ENCODE data around the gene KARS1.

KARS1 gene

DNA sequence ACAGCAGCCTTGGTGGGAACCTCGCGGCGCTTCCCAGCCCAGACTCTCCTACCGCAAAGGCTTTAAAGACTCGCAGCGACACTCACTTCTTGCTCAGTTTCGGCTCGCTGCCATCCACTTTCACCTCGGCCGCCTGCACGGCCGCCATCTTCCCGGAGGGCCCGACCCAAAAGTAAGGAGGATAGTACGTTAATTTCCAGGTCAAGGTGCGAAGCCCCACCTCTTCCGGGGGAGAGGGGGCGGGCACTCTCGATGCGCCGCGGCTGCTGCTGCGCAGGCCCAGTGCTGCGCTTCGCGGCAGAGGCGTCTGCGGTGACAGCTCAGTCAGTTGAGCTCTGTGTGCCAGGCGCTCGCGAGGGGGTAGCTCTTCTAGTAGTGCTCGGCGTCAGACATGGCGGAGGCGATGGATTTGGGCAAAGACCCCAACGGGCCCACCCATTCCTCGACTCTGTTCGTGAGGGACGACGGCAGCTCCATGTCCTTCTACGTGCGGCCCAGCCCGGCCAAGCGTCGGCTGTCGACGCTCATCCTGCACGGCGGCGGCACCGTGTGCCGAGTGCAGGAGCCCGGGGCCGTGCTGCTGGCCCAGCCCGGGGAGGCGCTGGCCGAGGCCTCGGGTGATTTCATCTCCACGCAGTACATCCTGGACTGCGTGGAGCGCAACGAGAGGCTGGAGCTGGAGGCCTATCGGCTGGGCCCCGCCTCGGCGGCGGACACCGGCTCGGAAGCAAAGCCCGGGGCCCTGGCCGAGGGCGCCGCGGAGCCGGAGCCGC is at the start of gene KARS1, which contains the start of gene TERF2IP:
Gene KARS1 (minus strand): TSS at position 174 of the 773 bp plus-strand sequence. CDS start 26 bp downstream, at position 148.
Gene TERF2IP (plus strand): TSS at position 282 of the 773 bp plus-strand sequence. CDS start 110 bp downstream, at position 392.
- DNase-seq: peak; percentile 89

DNA sequence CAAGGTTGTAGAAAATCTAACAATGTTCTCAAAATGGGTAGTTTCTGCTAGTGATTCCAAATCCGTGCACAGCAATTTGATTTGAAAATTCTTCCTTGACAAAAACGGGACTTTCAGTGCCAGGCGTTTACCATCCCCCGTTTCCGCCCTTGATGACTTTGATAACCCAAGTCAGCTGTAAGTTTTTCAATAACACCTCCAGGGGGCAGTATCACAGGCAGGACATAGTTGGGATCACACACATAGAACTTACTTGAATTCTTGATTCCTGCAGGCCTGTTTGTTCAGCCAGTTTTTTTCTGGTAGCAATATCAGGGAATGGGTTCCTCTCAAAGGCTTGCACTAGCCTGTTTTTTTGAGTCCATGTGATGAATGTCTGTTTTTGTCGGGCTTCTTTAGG is 48.2 kb upstream of the KARS1 start:
- no peak for DNase-seq

DNA sequence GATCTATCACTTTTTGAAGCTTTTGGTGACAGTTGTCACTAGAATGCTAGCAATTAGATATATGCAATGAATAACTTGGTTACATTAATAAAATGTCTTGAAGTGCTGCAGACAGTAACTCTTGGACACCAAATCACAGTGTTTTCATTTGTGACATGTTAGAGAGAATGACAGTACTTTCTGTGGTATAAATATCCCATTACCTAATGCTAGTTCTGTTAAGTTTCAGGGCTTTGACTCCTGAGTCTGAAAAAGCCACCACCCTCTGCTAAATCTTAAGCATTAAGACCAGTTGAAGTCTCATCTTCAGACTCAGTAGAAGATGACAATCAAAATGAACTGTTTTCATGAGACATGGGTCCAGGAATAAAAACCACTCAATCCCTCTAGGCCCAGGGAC is 39.9 kb upstream of the KARS1 start:
- no peak for DNase-seq

DNA sequence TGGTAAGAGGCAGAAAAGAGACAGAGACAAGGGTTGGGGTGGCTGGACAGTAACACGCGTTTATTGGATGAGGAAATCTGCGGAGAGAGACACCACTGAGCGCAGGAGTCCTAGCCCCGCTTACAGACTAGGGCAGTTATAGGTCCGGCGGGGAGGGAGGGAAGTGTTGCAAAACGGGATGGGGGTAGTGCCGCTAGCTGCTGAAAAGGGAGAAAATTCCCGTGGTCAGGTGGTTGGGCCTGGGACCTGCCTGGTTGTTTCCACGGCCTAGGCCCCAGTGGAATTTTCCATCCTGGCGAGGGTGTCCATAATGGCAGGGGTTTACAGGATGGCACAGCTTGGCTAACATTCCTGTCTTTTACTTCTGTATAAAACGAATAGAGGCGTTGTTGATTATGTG is 34.8 kb upstream of the KARS1 start:
- no peak for DNase-seq

DNA sequence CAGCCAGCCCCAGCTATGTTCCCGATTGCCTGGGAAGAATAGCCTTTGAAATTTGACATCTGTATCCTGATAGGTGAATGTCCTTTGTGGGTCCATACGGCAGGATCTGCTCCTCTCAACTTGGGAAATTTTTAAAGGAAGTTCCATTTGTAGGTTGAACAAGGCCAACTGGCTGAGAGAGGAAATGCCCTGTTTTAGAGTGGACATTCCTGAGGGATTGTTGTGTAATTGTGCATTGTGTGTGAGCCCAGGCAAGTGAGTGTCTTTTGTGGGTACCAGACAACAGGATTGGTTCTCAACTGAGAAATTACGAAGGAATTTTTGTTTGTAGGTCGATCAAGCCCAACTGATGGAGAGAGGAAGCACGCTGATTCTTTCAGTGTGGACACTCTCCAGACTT is 31.9 kb upstream of the KARS1 start:
- DNase-seq: no peak

DNA sequence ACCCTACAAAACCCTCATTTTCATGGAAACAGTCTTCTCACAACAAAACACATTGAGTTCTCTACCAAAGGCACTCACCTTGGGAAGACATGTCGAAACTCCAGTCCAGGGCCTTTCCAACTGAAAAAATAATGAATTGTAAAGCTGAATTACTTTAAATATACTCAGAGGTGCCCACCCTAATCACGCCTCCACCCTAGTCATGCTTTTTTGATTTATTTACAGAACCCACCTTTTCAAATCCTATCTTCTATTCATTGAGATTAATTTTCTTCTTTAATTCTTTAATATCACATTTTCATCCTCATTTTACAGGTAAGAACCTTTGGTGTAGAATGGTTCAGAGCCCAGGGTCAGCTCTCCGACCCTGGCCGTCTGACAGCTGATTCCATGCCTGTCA is 29.4 kb upstream of the KARS1 start, which contains the start of gene CPHXL2:
Gene CPHXL2 (minus strand): TSS at position 101 of the 400 bp plus-strand sequence. CDS start 10 bp downstream, at position 91.
- no peak for DNase-seq

DNA sequence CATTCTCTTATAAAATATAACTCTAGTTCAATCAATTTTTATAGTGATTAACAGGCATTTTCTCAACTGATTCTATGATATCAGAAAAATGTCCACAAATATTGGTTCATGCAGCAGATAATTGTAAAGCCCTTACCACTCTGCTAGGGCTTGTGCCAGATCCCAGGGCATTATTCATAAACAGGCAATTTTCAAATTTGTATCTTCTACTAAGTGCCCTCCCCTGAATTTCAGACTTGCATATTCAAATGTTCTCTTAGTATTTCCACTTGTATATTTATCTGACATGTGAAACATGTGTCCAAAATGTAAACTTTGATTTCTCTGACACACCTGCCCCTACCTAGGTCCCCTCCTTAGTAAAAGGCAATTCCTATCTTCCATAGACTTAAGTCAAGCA is 20.0 kb upstream of the KARS1 start:
- DNase-seq: no peak

DNA sequence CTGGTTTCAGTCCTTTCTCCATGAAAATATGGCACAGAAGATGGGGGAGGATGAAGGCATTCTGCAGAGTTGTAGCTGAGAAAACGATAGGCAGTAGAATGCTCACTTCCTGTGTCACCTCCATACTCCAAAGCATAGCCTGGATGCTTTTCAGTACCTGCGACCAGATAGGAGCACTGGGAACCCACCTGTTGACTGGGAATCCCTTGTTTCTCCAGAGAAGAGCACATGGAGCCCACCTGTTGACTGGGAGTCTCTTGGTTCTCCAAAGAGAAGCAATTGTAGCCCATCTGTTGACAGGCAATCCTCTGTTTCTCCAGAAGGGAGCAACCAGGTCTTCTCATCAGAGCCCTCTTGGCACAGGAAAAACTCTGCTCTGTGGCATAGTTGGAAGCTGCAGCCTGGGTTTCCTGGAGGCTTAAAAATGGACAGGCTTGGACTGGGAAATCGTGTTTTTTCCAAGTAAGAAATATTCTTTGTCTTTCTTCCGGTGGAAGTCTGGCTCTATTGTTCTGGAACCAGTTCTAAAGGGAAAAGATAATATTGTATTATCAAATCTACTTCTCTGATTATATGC is 13.3 kb upstream of the KARS1 start:
- DNase-seq: no peak

DNA sequence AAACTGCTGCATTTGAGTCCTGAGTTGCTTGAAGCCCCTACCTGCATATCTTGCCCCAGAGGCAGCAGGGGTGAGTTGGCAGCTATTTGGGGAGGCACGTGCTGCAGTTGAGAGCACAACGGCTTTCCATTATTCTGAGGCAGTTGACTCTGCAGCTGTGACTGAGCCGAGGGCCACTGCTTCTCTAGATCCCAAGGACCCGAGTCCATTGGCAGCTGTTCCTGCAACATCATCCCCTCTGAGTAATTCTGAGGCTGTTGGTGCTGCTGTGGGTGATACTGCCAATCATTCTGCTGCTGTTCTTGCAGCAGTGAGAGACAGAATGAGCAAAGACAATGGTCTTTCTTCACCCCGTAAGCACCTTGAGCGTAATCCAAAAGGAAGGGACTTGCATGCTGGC is 12.9 kb upstream of the KARS1 start:
- no peak for DNase-seq

DNA sequence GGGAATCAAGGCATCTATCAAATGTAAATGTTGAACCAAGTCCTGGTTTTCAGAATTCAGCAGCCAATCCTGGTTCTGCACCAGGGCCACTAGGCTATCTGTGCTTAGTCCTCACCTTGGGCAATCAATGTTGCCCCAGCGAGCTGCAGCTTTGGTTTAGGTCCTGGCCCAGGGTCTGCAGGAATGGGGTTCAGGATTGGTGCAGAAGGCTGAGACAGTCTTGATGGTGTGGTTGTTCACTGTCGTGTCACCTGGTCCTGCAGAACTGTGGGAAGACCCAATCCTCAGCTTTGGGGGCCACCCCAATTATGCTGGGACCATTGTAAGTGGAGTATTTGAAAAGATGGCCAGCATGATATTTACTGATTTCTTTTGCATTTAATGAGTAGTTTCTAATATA is 10.7 kb upstream of the KARS1 start:
- DNase-seq: no peak

DNA sequence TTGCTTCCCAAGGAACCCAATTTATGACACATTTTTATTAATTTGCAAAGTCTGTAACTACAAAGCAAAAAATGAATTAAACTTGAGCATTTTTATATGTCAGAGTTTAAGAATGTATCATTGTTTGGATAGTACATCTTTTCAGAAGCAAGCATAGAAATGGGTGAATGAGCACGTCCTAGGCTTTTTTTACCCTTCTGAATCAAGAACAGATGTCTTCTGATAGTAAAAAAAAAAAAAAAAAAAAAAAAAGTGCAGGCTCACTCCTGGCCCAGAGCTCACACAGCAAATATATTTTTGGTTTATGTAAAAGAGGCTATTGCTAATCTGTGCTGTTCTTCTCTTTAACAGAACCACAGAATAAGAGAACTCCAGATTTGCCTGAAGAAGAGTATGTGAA is 6.5 kb upstream of the KARS1 start:
- DNase-seq: no peak

DNA sequence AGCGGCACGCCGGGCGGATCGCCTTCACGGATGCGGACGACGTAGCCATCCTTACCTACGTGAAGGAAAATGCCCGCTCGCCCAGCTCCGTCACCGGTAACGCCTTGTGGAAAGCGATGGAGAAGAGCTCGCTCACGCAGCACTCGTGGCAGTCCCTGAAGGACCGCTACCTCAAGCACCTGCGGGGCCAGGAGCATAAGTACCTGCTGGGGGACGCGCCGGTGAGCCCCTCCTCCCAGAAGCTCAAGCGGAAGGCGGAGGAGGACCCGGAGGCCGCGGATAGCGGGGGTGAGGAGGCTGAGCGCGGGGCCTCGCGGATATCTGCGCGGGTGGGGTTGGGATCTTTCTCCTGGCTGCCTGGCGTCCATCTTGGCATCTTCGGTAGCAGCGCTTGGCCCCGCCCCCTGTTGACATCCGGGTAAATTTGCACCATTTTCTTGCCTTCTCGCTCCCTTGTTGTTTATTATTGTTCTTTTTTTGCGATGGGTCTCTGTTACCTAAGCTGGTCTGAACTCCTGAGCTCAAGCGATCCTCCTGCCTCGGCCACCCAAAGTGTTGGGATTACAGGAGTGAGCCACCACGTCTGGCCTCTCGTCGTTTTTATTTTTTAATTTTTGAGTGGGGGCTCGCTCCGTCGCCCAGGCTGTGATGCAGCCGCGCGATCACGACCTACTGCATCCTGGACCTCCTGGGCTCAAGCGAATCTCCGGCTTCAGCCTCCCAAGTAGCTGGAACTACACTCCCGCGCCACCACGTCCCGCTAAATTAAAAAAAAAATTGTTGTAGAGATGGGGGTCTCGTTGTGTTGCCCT is 1.0 kb upstream of the KARS1 start:
- peak; percentile 55 for DNase-seq

DNA sequence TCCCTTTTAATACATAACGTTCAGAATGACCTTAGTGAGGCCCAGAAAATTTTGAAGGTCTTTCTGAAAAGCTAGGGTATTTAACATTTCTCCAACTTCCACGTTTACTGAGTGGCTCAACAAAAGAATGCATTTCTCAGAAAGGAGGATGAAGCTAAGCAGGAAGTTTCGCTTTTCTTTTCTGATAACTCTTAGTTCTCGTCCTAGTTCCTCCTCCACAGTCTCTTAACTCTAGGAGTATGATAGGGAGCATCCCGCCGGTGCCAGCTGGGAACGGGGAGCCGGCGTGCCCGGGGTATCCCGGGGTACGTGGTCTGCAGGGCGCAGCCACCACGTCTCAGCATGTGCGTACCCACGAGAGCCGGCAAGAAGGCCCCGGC is 363 bp downstream of the KARS1 start:
- DNase-seq: no peak

DNA sequence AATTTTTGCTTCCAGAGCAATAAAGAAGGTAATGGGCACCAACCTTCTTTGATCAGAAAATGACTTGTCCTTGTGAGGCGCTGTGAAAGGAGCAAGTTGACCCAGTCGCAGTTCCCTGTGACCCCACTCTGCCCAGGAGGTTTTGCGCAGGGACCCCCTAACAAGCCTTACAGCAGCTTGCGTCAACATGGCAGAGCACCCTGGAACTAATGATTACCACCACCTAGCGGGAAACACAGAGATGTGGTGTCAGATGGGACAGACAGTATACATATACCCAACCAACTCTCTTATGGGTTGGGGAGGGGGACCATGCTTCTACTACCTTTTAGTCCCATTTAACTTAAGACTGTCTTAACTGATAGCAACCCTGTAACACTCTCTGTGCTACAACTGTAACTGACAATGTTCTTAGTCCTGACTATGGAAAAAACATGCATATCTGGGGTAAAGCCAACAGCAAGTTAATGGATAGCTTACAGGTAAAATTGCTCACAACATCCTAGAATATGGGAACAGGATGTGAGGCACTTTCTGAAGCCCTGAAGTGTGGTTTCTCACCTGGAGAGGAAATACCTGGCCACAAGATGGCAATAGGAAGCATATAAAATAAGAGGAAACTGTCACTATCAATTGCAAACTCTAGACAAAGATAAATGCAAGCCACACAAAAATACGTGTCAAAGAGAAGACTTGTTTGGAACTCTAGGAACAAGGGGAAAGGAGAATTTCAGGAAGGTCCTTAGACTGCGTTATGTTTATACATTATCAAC is 3.0 kb downstream of the KARS1 start:
- DNase-seq: no peak

DNA sequence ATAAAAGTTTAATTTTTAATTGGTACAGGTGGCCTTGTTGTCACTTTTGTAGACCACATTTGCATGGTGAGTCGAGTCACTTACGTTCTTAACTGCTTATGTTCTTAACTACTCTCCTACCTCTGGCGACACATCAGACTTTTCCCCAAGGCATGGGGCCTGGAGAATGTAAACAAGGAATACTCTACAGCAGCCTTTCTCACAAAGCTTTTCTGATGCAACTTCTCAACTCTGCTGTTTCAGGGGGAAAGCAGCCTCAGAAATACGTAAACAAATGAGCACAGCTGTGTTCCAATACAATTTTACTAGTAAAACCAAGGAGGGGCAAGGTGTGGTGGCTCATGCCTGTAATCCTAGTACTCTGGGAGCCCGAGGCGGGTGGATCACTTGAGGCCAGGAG is 6.9 kb downstream of the KARS1 start:
- DNase-seq: no peak

DNA sequence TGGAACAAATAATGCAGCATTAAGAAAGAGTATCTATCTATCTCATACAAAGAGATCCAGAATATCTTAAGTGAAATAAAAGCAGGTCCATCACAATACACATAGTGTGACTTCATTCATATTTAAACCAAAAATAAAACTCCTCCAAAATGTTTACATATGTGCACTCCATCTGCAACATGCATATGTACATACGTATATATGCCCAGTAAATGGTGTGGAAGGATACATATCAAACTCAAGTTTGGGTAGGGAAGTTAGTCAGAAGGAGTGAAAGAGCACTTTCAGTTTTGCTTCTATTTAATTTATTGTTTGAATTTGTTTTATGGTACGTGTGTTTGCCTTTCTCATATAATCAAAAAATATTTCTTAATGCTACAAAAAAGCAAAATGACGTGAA is 12.4 kb downstream of the KARS1 start:
- DNase-seq: no peak

DNA sequence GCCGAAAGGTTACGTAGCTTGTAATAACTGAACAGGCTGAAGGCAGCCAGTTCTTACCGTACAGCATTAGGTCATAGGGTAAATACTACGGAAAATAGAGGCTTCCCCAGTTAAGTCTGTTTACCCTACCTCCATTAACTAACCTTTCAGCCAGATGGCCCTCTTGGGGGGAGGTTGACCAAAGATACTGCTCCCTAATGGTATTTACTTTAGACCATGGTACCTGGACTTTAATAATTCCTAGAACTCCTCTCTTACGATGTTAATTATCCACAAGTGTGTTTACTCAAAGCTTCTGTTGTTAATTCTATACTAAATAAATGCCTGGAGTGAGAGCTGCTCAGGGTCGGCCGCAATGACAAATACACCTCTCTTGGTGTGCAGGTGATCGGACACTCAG is 14.6 kb downstream of the KARS1 start:
- no peak for DNase-seq

DNA sequence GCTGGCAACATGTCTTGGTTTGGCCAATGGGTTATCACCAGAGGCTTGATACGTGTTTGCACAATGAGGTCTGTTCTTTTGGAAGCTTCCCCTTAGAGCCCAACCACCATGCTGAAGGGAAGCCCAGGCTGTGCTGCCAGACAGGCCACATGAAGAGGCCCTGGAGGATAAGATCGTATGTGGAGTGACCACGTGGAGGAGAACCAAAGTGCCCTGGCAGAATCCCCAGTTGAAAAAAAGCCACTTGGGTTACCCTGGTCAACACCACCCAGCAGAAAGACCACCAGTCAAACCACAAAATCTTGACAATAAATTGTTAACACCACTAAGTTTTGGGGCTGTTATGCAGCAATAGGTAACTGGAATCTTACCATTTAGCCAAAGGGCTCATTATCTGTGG is 17.4 kb downstream of the KARS1 start:
- no peak for DNase-seq

DNA sequence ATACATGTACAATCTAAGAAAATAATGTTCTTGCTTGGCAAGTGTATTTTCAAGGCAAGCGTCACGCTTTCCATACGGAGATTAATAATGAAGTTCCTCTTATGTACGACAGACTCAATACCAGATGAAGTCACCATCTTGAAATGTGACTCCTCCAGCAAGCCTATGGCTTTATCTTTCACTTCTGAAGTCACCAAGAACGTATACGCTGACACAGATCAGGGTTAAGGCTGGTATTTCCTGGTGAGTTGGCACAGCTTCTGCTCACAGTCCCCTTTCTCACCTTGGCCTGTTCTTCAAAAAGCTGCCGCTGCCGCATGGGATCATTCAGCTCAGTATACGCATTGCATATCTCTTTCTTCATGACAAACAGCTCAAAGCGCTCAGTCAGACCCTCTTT is 18.3 kb downstream of the KARS1 start:
- DNase-seq: no peak

DNA sequence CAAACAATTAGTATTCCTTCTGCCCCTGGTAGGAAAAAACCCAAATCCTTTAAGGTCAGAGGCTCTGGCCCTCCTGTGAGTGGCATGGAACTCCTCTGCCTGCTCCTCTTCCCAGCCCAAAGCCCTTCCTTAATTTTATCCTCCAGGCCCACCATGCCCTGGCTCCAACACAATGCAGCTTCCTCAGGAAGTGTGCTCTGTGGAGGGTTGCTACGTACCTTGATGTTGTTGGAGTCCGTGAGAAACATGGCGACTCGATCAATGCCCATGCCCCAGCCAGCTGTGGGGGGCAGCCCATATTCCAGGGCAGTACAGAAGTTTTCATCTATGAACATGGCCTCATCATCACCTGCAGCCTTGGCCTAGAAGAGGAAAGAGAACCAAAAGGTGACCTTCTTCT is 19.1 kb downstream of the KARS1 start:
- no peak for DNase-seq

DNA sequence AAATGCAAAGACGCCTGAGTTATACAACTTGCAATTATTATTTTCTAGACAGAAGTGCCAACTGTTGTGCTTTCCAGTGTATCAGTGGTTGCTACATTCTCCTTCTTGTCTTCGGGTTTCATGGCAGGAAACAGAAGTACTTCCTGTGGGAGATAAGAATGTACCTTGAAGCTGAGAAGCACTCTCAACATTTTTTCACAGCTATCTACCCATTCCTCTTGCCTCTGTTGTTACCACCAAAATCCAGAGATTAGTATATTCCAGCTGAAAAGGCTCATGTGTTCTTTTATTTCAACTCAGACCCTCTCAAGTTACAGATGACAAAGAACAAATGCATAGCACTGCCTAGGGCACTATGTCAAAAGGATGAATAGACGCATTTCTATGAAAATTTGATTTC is 19.6 kb downstream of the KARS1 start:
- DNase-seq: peak; percentile 59

DNA sequence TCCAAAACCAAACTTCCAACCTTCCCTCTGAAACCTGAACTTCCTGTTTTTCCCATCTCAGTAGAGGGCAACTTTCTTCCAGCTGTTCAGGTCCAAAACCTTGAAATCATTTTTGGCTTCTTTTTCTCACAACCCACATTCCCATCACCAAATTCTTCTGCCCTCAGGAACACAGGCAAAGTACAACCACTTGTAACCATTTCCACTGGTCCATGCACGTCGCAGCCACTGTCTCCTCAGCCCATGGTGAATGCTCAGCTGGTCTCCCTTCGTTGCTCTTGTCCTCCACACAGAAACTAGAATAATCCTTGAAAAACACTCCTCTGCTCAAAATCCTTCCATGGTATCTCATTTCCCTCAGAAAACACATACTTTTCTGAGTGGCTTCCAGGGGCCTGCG is 20.7 kb downstream of the KARS1 start:
- no peak for DNase-seq

DNA sequence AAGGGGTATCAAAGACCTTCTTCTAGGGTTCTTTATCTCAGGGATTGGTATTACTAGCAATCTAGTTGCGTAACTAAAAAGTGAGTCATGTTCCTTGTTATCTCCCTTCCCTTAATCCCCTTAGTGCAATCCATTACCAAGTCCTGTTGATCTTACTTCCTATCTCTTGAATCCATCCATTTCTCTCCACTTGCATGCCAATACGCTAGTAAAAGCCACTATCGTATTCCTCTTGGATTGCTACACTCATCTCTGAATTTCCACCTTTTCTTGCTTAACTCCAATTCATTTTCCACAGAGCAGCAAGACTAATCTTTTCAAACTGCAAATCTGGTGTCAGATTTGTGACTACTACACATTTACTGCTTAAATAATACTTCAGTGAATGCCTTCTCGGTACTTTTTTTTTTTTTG is 22.5 kb downstream of the KARS1 start:
- DNase-seq: peak; percentile 86
